GM12891 (cell line): ENCODE data around the gene VPS37D.

Experiments
- POLR2A ChIP-seq: IDR thresholded peaks from 2 replicates; pipeline ENCODE4 v1.6.1; 2011; ENCODE audit warnings: low read depth, low read length, control low read depth
- POLR2AphosphoS5 ChIP-seq: IDR thresholded peaks from 2 replicates; pipeline ENCODE4 v1.6.1; 2011; ENCODE audit warnings: low read depth, low read length, control low read depth
- SPI1 ChIP-seq: IDR thresholded peaks from 2 replicates; pipeline ENCODE4 v1.6.1; 2011; ENCODE audit warnings: low read depth, low read length, control low read depth
- TAF1 ChIP-seq: IDR thresholded peaks from 2 replicates; pipeline ENCODE4 v1.6.1; 2011; ENCODE audit warnings: low read depth, low read length, control low read depth

DNA sequence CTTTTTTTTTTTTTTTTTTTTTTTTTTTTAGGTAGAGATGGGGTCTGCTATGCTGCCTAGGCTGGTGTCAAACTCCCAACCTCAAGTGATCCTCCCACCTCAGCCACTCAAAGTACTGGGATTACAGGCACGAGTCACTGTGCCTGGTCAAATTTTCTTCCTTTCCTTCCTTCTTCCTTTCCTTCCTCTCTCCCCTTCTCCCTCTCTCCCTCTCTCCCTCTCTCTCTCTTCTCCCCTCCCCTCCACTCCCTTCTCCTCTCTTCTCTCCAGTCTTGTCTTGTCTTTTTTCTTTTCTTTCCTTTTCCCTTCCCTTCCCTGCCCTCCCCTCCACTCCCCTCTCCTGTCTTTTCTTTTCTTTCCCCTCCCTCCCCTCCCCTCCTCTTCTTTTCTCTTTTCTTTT lies 36.1 kb upstream of the VPS37D start:
- TF ChIP-seq POLR2AphosphoS5 (no peak), TAF1 (no peak), POLR2A (no peak), SPI1 (no peak)
